Measurements from ENCODE around the gene UBE2F. TPM values are rescaled to one million over a fixed set of nuclear protein-coding genes. Genes with fewer than 3 reads are reported as not detected.

Gene UBE2F
- total and polyA plus RNA-seq, 10 donors, result 32.1 to 73.9 (median 47.5) TPM

DNA sequence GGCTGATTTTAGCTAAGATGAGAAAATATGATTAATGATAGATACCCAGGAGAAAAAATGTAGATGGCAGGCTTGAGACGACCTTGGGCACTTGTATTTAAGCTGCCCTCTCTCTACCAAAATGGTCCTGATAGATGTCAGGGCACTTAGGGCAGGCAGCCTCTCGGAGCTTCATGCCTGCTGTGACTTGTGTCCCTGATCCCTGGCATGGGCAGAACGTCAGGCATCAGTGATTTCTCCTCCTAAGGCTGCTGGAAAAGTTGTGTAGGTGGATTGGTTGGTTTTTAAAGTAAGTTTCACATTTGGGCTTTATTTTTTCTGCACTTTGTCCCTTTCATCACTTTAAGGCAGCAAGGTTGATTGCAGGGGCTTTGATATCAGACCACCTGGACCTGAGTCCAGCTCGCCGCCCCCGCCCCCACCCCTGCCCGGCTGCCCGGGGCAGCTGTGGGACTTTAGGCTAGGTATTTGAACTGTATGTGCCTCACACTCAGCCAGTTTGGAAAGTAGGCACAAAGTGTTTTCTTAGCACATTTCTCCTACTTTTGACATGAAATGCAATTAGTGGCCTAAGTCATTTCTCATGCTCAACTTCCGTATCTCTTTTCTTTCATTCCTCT lies 59.0 kb downstream of the UBE2F start:
- intact Hi-C loops (cut with DNase I; ENCODE audit: low total_unique reads), result no loop called here
- Histone ChIP-seq H3K27ac (no peak overlapping the region), H3K27me3 (replicated peaks in 1 of 7) (no peaks in the 10 kb centered on the region), H3K36me3 (peaks cover 2 to 91% (median 43%) of the 10 kb centered on the region in 6 donors), H3K4me1 (peaks cover 0 to 14% (median 0%) of the 10 kb centered on the region in 6 donors), H3K9me3 (no peaks in the 10 kb centered on the region), H3K4me3 (no peak overlapping the region)
- no peak for DNase-seq
- 92 to 95% (median 94%) methylated on average over 9 of the region's 9 CpGs for WGBS, 5 donors
- TF ChIP-seq CTCF (IDR thresholded peaks at IDR 0.05 in 8 of 11, conservative IDR thresholded peaks at IDR 0.05 in 3 of 11), result no peak
- no peak for TF ChIP-seq POLR2AphosphoS5 (IDR thresholded peaks at IDR 0.05)
- no peak for TF ChIP-seq POLR2A (IDR thresholded peaks at IDR 0.05)

- no peak overlapping the region for H3K4me3 ChIP-seq
- no peaks in the 10 kb centered on the region for H3K9me3 ChIP-seq
- no peaks in the 10 kb centered on the region for H3K27me3 ChIP-seq (replicated peaks in 1 of 7)
- H3K27ac ChIP-seq, result no peak overlapping the region
- TF ChIP-seq CTCF (IDR thresholded peaks at IDR 0.05 in 8 of 11, conservative IDR thresholded peaks at IDR 0.05 in 3 of 11), result no peak
- no peak for TF ChIP-seq POLR2A (IDR thresholded peaks at IDR 0.05)
- no peak for TF ChIP-seq POLR2AphosphoS5 (IDR thresholded peaks at IDR 0.05)
- 70 to 81% (median 74%) methylated on average over 4 of the region's 4 CpGs for WGBS, 5 donors
- peaks cover 2 to 91% (median 52%) of the 10 kb centered on the region in 6 donors for H3K36me3 ChIP-seq
- intact Hi-C loops (cut with DNase I; ENCODE audit: low total_unique reads), result no loop called here
- H3K4me1 ChIP-seq, result peaks cover 0 to 14% (median 0%) of the 10 kb centered on the region in 6 donors
- no peak for DNase-seq
Measured at GRCh38 chr2:238027058-238027457, 60.2 kb downstream of the UBE2F start.

GRCh38 chr2:238027591-238028415 lies 61.0 kb downstream of the UBE2F start:
- no peak for TF ChIP-seq CTCF (IDR thresholded peaks at IDR 0.05 in 8 of 11, conservative IDR thresholded peaks at IDR 0.05 in 3 of 11)
- TF ChIP-seq POLR2AphosphoS5 (IDR thresholded peaks at IDR 0.05), result peak in 1 of 3 donors; percentile 19
- no peak for TF ChIP-seq POLR2A (IDR thresholded peaks at IDR 0.05)
- H3K4me3 ChIP-seq, result no peak overlapping the region
- H3K27me3 ChIP-seq (replicated peaks in 1 of 7), result no peaks in the 10 kb centered on the region
- H3K27ac ChIP-seq, result no peak overlapping the region
- intact Hi-C loops (cut with DNase I; ENCODE audit: low total_unique reads), result no loop called here
- 47 to 73% (median 58%) methylated on average over 8 to 9 of the region's 9 CpGs for WGBS, 5 donors
- H3K9me3 ChIP-seq, result no peaks in the 10 kb centered on the region
- H3K4me1 ChIP-seq, result peaks cover 0 to 14% (median 0%) of the 10 kb centered on the region in 6 donors
- no peak for DNase-seq
- H3K36me3 ChIP-seq, result peaks cover 2 to 92% (median 58%) of the 10 kb centered on the region in 6 donors

GRCh38 chr2:238029853-238030252 lies 63.0 kb downstream of the UBE2F start:
- intact Hi-C loops (cut with DNase I; ENCODE audit: low total_unique reads), result no loop called here
- DNase-seq, result no peak
- H3K36me3 ChIP-seq, result peaks cover 2 to 100% (median 58%) of the 10 kb centered on the region in 6 donors
- TF ChIP-seq POLR2A (IDR thresholded peaks at IDR 0.05), result no peak
- no peak for TF ChIP-seq POLR2AphosphoS5 (IDR thresholded peaks at IDR 0.05)
- TF ChIP-seq CTCF (IDR thresholded peaks at IDR 0.05 in 8 of 11, conservative IDR thresholded peaks at IDR 0.05 in 3 of 11), result no peak
- no peak overlapping the region for H3K27ac ChIP-seq
- no peak overlapping the region for H3K4me3 ChIP-seq
- no peaks in the 10 kb centered on the region for H3K9me3 ChIP-seq
- H3K27me3 ChIP-seq (replicated peaks in 1 of 7), result no peaks in the 10 kb centered on the region
- H3K4me1 ChIP-seq, result peaks cover 0 to 14% (median 0%) of the 10 kb centered on the region in 6 donors
- WGBS, 5 donors, result 92 to 100% (median 96%) methylated on average over 3 of the region's 3 CpGs
